ENCODE results near the gene ABCD2. TPM values are rescaled to one million over a fixed set of nuclear protein-coding genes. Genes with fewer than 3 reads are reported as not detected.
"Not testable (repeated sequence)": the region's sequence is repeated elsewhere in the genome, so short reads cannot be mapped to it uniquely, and the experiment has no call there.

ABCD2 gene
- total RNA-seq, 1 experiment from 2014 or later: not detected

GRCh38 chr12:39553476-39553875 is 66.1 kb downstream of the ABCD2 start:
- Histone ChIP-seq H4K91ac (ENCODE audit: insufficient read length, low read depth, low read length) (no peak overlapping the region), H4K5ac (ENCODE audit: insufficient read length, low read depth, low read length) (no peak overlapping the region), H3T11ph (ENCODE audit: low read length) (no peak overlapping the region), H3K23ac (ENCODE audit: insufficient read length, low read depth, low read length) (no peak overlapping the region), H2AFZ (ENCODE audit: low read length) (no peak overlapping the region), H3K23me2 (ENCODE audit: insufficient read length, low read depth, low read length, poor library complexity, severe bottlenecking) (no peaks in the 10 kb centered on the region), H3K9me3 (ENCODE audit: control insufficient read depth, low read depth, low read length) (peaks cover 8% of the 10 kb centered on the region), H2BK20ac (ENCODE audit: low read depth, low read length, poor library complexity, severe bottlenecking) (no peak overlapping the region), H3K4me1 (ENCODE audit: insufficient read depth, low read length) (no peaks in the 10 kb centered on the region), H3K14ac (ENCODE audit: insufficient read depth, low read length) (no peak overlapping the region), H3K4ac (ENCODE audit: low read depth, low read length) (no peak overlapping the region), H4K20me1 (ENCODE audit: control insufficient read depth, insufficient read depth, insufficient read length) (no peaks in the 10 kb centered on the region), H3K4me2 (ENCODE audit: insufficient read depth, insufficient read length, low read length) (no peak overlapping the region), H3K27ac (ENCODE audit: insufficient read length, low read depth, low read length) (no peak overlapping the region), H3K56ac (ENCODE audit: insufficient read length, low read depth, low read length) (no peak overlapping the region), H2AK5ac (ENCODE audit: insufficient read length, low read length) (no peak overlapping the region), H4K8ac (replicated peaks; ENCODE audit: insufficient read length, low read depth, low read length) (no peak overlapping the region), H3K9ac (ENCODE audit: extremely low read depth, insufficient read length, low read length) (no peak overlapping the region), H2BK5ac (ENCODE audit: insufficient read length, low read length) (no peak overlapping the region), H3K27me3 (ENCODE audit: insufficient read depth, low read length) (no peaks in the 10 kb centered on the region), H3K18ac (ENCODE audit: insufficient read length, low read depth, low read length) (no peak overlapping the region), H2BK15ac (ENCODE audit: low read depth, low read length) (no peak overlapping the region), H3K79me1 (ENCODE audit: insufficient read depth, low read depth, low read length, poor library complexity, severe bottlenecking) (no peaks in the 10 kb centered on the region), H2BK120ac (ENCODE audit: low read depth, low read length, poor library complexity, severe bottlenecking) (no peak overlapping the region), H2BK12ac (ENCODE audit: insufficient read length, low read depth, low read length) (no peak overlapping the region), H3K79me2 (ENCODE audit: insufficient read depth, low read length) (no peaks in the 10 kb centered on the region)
- Mint-ChIP-seq H3K4me3 (no peak overlapping the region), H3K27ac (no peak overlapping the region), H3K36me3 (ENCODE audit: insufficient read depth in 1 of 3, low read depth in 3 of 3) (peaks cover 9 to 17% (median 16%) of the 10 kb centered on the region in 3 experiments), H3K4me1 (no peaks in the 10 kb centered on the region), H3K27me3 (ENCODE audit: low read depth) (no peaks in the 10 kb centered on the region), H3K9me3 (peaks cover 13 to 16% of the 10 kb centered on the region in 2 experiments)
- DNase-seq: no peak
- no peak for TF ChIP-seq CTCF (conservative IDR thresholded peaks at IDR 0.05)

GRCh38 chr12:39544211-39544610 is 75.4 kb downstream of the ABCD2 start:
- H3K23me2 ChIP-seq (ENCODE audit: insufficient read length, low read depth, low read length, poor library complexity, severe bottlenecking); H3K9me3 Mint-ChIP-seq; H3K18ac ChIP-seq (ENCODE audit: insufficient read length, low read depth, low read length); H2BK120ac ChIP-seq (ENCODE audit: low read depth, low read length, poor library complexity, severe bottlenecking); H3K27me3 Mint-ChIP-seq (ENCODE audit: low read depth); H2BK15ac ChIP-seq (ENCODE audit: low read depth, low read length); H3K4me1 Mint-ChIP-seq; H2AK5ac ChIP-seq (ENCODE audit: insufficient read length, low read length); H4K8ac ChIP-seq (replicated peaks; ENCODE audit: insufficient read length, low read depth, low read length); H3K27me3 ChIP-seq (ENCODE audit: insufficient read depth, low read length); H3K36me3 Mint-ChIP-seq (ENCODE audit: insufficient read depth in 1 of 3, low read depth in 3 of 3); H2BK20ac ChIP-seq (ENCODE audit: low read depth, low read length, poor library complexity, severe bottlenecking); H3K9me3 ChIP-seq (ENCODE audit: control insufficient read depth, low read depth, low read length); H4K20me1 ChIP-seq (ENCODE audit: control insufficient read depth, insufficient read depth, insufficient read length); H3K27ac ChIP-seq (ENCODE audit: insufficient read length, low read depth, low read length); H3K4me2 ChIP-seq (ENCODE audit: insufficient read depth, insufficient read length, low read length); H3K79me2 ChIP-seq (ENCODE audit: insufficient read depth, low read length); H3K79me1 ChIP-seq (ENCODE audit: insufficient read depth, low read depth, low read length, poor library complexity, severe bottlenecking); H4K5ac ChIP-seq (ENCODE audit: insufficient read length, low read depth, low read length); H3K9ac ChIP-seq (ENCODE audit: extremely low read depth, insufficient read length, low read length); H2AFZ ChIP-seq (ENCODE audit: low read length); H3K4me3 Mint-ChIP-seq; H2BK5ac ChIP-seq (ENCODE audit: insufficient read length, low read length); H3T11ph ChIP-seq (ENCODE audit: low read length); H3K4me1 ChIP-seq (ENCODE audit: insufficient read depth, low read length); H4K91ac ChIP-seq (ENCODE audit: insufficient read length, low read depth, low read length); H2BK12ac ChIP-seq (ENCODE audit: insufficient read length, low read depth, low read length); H3K4ac ChIP-seq (ENCODE audit: low read depth, low read length); H3K56ac ChIP-seq (ENCODE audit: insufficient read length, low read depth, low read length); H3K23ac ChIP-seq (ENCODE audit: insufficient read length, low read depth, low read length); H3K14ac ChIP-seq (ENCODE audit: insufficient read depth, low read length); H3K27ac Mint-ChIP-seq; DNase-seq: not testable (repeated sequence)
- no CpG with 5 or more reads among the region's 2 CpGs for WGBS (ENCODE audit: extremely low coverage, insufficient read length, low lambda C conversion rate)

Data from H9 (cell line).